Liver (tissue), 3 donors: ENCODE results near the gene ARID4B.

Experiments
- EGR1 ChIP-seq, 2 donors: IDR thresholded peaks; 2 replicates each; pipeline ENCODE4 v1.6.1; 2016 to 2018; ENCODE audit warnings: antibody characterized with exemption in 2 of 2, low read depth in 2 of 2
- FOXA1 ChIP-seq: IDR thresholded peaks from 2 replicates; pipeline ENCODE4 v1.6.1; 2016; ENCODE audit warnings: antibody characterized with exemption
- RAD21 ChIP-seq, 2 donors: IDR thresholded peaks; 2 replicates each; pipeline ENCODE4 v1.6.1; 2016; ENCODE audit warnings: antibody characterized with exemption in 2 of 2, mild to moderate bottlenecking in 2 of 2
- SP1 ChIP-seq: IDR thresholded peaks from 2 replicates; pipeline ENCODE4 v1.6.1; 2018; ENCODE audit warnings: antibody characterized with exemption, mild to moderate bottlenecking
- TF ChIP-seq, protein P1 (sequence below): fragments of 150-350 bp; IDR thresholded peaks from 2 replicates; pipeline ENCODE4 v1.5.1; 2017; ENCODE audit warnings: improper control_type of control experiment, low read depth, low read length; ENCODE audit not compliant: missing input control
- TF ChIP-seq, protein P2 (sequence below): IDR thresholded peaks from 2 replicates; pipeline ENCODE4 v1.6.1; 2016; ENCODE audit warnings: antibody characterized with exemption
- donor health status: healthy.
- donor health status: healthy.

DNA sequence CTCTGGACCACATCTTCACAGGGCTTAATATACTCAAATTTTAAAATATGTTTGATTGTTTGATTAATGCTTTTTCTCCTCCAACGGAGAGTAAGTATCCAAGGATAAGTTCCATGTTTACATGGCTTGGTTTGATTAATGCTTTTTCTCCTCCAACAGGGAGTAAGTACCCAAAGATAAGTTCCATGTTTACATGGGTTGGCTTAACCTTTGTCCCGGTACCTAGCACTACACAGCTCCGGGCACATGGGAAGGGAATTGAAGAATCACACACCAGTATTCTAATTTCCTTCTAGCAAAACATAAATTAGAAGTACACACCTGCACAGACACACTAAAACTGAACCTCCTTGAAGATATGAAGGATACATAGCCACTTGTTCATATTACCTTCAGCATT, 77.5 kb downstream of the ARID4B start:
- TF ChIP-seq, protein P1, sequence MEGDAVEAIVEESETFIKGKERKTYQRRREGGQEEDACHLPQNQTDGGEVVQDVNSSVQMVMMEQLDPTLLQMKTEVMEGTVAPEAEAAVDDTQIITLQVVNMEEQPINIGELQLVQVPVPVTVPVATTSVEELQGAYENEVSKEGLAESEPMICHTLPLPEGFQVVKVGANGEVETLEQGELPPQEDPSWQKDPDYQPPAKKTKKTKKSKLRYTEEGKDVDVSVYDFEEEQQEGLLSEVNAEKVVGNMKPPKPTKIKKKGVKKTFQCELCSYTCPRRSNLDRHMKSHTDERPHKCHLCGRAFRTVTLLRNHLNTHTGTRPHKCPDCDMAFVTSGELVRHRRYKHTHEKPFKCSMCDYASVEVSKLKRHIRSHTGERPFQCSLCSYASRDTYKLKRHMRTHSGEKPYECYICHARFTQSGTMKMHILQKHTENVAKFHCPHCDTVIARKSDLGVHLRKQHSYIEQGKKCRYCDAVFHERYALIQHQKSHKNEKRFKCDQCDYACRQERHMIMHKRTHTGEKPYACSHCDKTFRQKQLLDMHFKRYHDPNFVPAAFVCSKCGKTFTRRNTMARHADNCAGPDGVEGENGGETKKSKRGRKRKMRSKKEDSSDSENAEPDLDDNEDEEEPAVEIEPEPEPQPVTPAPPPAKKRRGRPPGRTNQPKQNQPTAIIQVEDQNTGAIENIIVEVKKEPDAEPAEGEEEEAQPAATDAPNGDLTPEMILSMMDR: no peak
- TF ChIP-seq SP1 (peak; percentile 59), EGR1 (IDR thresholded peaks at IDR 0.05; ENCODE audit: low read depth in 2 of 2) (no peak), FOXA1 (peak; percentile 96), RAD21 (IDR thresholded peaks at IDR 0.05) (no peak)
- TF ChIP-seq, protein P2, sequence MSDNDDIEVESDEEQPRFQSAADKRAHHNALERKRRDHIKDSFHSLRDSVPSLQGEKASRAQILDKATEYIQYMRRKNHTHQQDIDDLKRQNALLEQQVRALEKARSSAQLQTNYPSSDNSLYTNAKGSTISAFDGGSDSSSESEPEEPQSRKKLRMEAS: peak; percentile 62
